GM12878 (cell line): ENCODE results near the gene METRNL.
"Not testable (repeated sequence)": the region's sequence is repeated elsewhere in the genome, so short reads cannot be mapped to it uniquely, and the experiment has no call there.

Source experiments
- BHLHE40 ChIP-seq, 2 experiments: fragments of 450-650 bp in 1 of 2; IDR thresholded peaks; 2 replicates each; pipeline ENCODE4 v1.6.1; 2011 to 2017; ENCODE audit warnings: low read depth in 2 of 2, borderline replicate concordance in 1 of 2, improper control_type of control experiment in 1 of 2, low read length in 1 of 2, mild to moderate bottlenecking in 1 of 2
- CHD2 ChIP-seq: IDR thresholded peaks from 2 replicates; pipeline ENCODE4 v1.6.1; 2011; ENCODE audit warnings: low read depth, low read length, improper control_type of control experiment, borderline replicate concordance
- CTCF ChIP-seq, 3 experiments: IDR thresholded peaks in 2 of 3; conservative IDR thresholded peaks in 1 of 3; 2 replicates each; pipeline ENCODE4 v1.5.1; 2011; ENCODE audit warnings: low read depth in 3 of 3, low read length in 3 of 3, mild to moderate bottlenecking in 3 of 3, control low read depth in 2 of 3, moderate library complexity in 2 of 3, inconsistent platforms in 1 of 3, mixed read lengths in 1 of 3; ENCODE audit not compliant: control insufficient read depth in 2 of 3, insufficient read depth in 1 of 3; ENCODE audit errors: extremely low read depth in 1 of 3
- ESRRA ChIP-seq: IDR thresholded peaks from 2 replicates; pipeline ENCODE4 v1.6.1; 2012; ENCODE audit warnings: mild to moderate bottlenecking, low read length, improper control_type of control experiment
- EZH2 ChIP-seq: IDR thresholded peaks from 2 replicates; pipeline ENCODE4 v1.6.1; 2012; ENCODE audit warnings: low read depth, mild to moderate bottlenecking, control low read depth, inconsistent platforms, low read length, borderline replicate concordance; ENCODE audit not compliant: control insufficient read depth
- FOXK2 ChIP-seq: fragments of 450-650 bp; IDR thresholded peaks from 2 replicates; pipeline ENCODE4 v1.6.1; 2017; ENCODE audit warnings: mild to moderate bottlenecking, moderate library complexity
- JUNB ChIP-seq: IDR thresholded peaks from 2 replicates; pipeline ENCODE4 v1.6.1; 2016; ENCODE audit warnings: antibody characterized with exemption, mild to moderate bottlenecking
- POLR2A ChIP-seq: IDR thresholded peaks from 2 replicates; pipeline ENCODE4 v1.6.1; 2011; ENCODE audit warnings: low read depth, mild to moderate bottlenecking, low read length
- SREBF2 ChIP-seq: IDR thresholded peaks from 2 replicates; pipeline ENCODE4 v1.6.1; 2012; ENCODE audit warnings: mild to moderate bottlenecking, low read length
- TF ChIP-seq, protein P1 (sequence below): fragments of 450-650 bp; IDR thresholded peaks from 2 replicates; pipeline ENCODE4 v1.6.1; 2018; ENCODE audit warnings: borderline replicate concordance, mild to moderate bottlenecking; ENCODE audit not compliant: partially characterized antibody
- TF ChIP-seq, protein P2 (sequence below): fragments of 450-650 bp; IDR thresholded peaks from 2 replicates; pipeline ENCODE4 v1.6.1; 2017; ENCODE audit warnings: mild to moderate bottlenecking

DNA sequence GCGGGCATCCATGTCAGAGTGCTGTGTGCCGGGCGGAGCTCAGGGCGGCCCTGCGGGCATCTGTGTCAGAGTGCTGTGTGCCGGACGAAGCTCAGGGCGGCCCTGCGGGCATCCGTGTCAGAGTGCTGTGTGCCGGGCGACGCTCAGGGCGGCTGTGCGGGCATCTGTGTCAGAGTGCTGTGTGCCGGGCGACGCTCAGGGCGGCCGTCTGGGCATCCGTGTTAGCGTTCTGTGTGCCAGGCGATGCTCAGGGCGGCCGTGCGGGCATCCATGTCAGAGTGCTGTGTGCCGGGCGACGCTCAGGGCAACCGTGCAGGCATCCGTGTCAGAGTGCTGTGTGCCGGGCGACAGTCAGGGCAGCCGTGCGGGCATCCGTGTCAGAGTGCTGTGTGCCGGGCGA lies 55.0 kb downstream of the METRNL start:
- TF ChIP-seq FOXK2; CTCF (IDR thresholded peaks at IDR 0.05 in 2 of 3, conservative IDR thresholded peaks at IDR 0.05 in 1 of 3; ENCODE audit: control insufficient read depth in 2 of 3, extremely low read depth in 1 of 3, insufficient read depth in 1 of 3, low read depth in 3 of 3, low read length in 3 of 3); EZH2; BHLHE40 (IDR thresholded peaks at IDR 0.05; ENCODE audit: borderline replicate concordance in 1 of 2, low read depth in 2 of 2, low read length in 1 of 2); CHD2; JUNB; POLR2A; ESRRA; SREBF2: not testable (repeated sequence)
- TF ChIP-seq, protein P1, sequence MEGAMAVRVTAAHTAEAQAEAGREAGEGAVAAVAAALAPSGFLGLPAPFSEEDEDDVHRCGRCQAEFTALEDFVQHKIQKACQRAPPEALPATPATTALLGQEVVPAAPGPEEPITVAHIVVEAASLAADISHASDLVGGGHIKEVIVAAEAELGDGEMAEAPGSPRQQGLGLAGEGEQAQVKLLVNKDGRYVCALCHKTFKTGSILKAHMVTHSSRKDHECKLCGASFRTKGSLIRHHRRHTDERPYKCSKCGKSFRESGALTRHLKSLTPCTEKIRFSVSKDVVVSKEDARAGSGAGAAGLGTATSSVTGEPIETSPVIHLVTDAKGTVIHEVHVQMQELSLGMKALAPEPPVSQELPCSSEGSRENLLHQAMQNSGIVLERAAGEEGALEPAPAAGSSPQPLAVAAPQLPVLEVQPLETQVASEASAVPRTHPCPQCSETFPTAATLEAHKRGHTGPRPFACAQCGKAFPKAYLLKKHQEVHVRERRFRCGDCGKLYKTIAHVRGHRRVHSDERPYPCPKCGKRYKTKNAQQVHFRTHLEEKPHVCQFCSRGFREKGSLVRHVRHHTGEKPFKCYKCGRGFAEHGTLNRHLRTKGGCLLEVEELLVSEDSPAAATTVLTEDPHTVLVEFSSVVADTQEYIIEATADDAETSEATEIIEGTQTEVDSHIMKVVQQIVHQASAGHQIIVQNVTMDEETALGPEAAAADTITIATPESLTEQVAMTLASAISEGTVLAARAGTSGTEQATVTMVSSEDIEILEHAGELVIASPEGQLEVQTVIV, result not testable (repeated sequence)
- TF ChIP-seq, protein P2, sequence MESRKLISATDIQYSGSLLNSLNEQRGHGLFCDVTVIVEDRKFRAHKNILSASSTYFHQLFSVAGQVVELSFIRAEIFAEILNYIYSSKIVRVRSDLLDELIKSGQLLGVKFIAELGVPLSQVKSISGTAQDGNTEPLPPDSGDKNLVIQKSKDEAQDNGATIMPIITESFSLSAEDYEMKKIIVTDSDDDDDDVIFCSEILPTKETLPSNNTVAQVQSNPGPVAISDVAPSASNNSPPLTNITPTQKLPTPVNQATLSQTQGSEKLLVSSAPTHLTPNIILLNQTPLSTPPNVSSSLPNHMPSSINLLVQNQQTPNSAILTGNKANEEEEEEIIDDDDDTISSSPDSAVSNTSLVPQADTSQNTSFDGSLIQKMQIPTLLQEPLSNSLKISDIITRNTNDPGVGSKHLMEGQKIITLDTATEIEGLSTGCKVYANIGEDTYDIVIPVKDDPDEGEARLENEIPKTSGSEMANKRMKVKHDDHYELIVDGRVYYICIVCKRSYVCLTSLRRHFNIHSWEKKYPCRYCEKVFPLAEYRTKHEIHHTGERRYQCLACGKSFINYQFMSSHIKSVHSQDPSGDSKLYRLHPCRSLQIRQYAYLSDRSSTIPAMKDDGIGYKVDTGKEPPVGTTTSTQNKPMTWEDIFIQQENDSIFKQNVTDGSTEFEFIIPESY, result not testable (repeated sequence)
